HG03103 (cell line): ENCODE results near the gene DYRK1B.

ENCODE experiments used
- ATAC-seq: cut with Tn5 transposase; IDR thresholded peaks from one replicate; pipeline ENCODE4 v1.9.1; 2021; ENCODE audit warnings: low read depth; ENCODE audit not compliant: unreplicated experiment

Gene DYRK1B

DNA sequence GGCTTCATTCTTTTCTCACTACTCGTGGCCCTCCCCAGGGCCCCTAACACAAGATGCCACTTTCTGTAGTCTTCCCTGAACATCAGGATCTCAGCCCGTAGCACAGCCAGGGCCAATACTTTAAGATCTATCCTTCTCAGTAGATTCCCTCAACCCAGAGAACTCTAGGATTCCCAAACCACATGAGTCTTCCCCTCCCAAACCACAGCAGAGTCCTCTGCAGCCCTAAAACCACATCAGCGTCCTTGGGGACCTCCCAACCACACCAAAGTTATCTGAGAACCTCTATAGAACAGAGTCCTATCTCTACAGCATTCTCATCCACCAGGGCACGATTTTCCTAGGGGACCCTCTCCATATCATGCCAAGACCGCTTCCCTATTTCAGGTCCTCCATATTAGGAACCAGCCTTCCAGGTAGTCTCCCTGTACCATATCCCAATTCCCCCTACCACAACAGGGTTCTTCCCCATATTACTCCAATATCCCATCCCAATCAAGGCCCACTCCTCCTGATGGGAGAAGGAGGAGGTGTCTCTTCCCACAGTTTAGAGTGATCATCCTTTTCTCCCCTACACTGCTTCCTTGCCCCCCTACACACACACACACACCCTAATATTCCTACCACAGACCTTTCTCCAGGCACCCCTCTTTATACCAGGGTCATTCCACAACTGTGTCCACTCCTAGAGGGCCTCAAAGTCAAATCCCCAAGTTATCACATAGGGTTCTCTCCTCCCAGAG is 1.4 kb downstream of the DYRK1B start:
- no peak for ATAC-seq

DNA sequence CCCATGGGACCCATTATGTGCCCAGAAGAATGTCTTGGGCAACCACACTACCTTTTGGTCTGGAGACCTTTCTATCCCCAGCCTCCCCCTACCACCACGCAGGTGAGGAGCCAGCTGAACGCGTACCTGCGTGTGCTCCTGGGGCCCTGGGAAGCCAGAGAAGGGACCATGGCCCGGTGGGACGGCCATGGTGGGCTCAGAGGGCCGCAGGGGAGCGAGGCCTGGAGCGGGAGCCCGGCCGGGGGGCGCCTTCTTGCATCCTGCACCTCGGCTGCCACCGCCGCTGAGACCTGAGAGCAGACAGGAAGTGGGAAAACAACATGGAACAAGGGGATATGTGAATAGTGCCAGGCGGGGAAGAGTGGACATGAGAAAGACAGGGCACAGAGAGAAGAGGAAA is 2.3 kb downstream of the DYRK1B start:
- ATAC-seq, result no peak

DNA sequence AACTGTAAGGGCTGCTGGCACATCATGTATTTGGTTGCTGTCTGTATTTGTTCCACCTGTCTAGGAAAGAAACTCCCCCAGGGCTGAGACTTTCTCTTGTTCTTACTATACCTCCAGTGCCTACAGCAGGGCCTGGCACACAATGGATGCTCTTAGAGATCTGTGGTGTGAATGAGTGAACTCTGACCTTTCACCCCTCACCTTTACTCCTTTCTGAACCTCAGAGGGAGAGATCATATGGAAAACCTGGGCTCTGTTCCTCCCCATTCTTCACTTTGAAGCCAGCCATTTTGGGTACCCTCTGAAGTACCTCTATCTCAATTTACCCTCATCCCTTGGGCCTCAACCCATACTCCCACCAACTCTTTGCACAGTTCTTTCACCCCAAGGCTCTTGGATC is 3.1 kb downstream of the DYRK1B start:
- ATAC-seq, result no peak

DNA sequence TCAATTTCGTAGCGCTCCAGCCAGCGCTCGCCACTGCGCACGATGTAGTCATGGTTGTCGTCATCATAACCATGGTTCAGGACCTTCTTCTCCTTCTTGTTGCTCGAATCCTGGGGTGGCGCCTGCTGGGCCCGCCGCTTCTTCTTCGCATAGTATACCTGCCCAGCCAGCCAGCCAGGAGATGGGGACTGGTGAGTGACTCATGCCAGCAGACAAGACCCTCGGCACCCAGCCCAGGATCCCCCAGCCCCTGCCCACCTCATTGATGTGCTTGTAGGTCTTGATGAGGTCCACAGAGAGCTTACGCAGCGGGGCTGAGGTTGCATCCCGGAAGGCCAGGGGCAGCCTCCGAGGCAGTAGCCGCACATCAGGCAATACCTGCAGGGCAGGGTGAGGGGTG is 3.6 kb downstream of the DYRK1B start:
- ATAC-seq, result no peak

GRCh38 chr19:39829702-39830275 is 4.2 kb downstream of the DYRK1B start:
- ATAC-seq, result no peak

- ATAC-seq, result no peak
Measured at GRCh38 chr19:39828654-39829032, 5.3 kb downstream of the DYRK1B start.

DNA sequence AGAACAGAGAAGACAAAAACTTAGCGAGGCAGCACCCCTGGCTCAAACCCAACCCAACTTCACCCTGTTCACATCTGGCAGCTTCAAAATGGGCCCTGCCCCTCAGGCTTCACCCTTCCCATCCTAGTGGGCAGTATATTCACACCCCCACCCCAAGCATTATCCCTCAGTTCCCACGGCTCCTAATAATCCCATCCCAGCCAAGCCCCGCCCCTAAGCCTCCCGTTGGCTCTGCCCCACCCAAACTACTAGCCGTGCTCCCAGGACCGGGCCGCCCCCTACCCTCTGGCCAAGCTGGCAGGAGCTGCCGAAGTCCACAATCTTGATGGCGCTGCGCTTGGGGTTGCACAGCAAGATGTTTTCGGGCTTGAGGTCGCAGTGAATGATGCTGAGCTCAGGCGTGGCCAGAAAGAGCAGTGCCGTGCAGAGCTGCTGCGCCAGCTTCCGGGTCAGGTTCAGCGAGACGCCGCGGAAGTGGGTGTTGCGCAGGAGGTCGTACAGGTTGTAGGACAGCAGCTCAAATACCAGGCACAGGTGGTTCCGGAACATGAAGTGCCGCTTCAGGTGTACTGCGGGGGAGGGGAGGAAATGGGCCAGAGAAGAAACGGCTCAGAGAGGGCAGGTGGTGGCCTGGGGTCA is 5.8 kb downstream of the DYRK1B start:
- no peak for ATAC-seq

DNA sequence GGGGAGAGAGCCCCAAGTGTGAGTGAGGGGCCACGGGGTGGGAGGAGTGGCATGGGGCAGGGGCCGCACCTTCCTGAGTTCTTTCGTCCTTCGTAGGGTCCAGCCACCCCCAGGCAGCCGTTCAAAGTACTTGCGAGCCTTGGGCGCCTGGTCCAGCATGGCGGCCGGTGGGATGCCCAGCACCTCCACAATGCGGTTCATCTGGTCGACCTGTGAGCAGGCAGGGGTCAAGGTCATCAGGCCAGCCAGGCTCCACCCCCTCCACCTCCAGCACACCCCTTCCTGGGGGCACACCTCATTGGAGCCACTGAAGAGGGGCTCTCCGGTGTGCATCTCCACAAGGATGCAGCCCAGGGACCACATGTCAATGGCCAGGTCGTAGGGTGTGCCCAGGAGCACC is 6.7 kb downstream of the DYRK1B start:
- ATAC-seq, result no peak

DNA sequence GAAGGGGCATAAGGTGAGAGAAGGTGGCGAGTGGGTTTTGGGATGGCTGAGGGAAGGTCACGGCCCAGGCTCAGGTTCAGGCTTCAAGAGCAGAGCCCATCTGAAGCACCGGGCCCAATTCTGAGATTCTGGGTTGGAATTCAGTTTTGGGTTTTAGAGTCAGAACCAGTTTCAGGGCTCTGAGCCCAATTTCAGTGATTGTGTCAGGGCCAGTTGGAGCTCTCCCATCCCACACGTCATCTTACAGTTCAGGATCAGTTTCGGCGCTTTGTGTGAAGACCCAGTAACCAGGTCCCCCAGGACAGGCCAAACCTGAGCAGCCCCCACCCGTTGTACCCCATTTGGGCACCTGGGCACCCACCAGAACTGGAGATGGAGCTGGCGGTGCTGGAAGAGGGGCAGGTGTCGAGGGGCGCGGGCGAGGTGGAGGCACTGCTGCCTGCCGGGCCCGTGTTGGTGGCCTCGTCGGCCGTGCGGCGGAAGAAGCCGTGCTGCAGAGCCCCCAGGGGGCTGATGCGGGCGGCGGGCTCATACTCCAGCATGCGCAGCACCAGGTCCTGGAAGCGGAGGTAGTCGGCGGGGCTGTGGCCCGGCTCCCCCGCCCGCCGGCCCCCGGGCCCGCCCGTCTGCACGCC is 7.5 kb downstream of the DYRK1B start:
- no peak for ATAC-seq

DNA sequence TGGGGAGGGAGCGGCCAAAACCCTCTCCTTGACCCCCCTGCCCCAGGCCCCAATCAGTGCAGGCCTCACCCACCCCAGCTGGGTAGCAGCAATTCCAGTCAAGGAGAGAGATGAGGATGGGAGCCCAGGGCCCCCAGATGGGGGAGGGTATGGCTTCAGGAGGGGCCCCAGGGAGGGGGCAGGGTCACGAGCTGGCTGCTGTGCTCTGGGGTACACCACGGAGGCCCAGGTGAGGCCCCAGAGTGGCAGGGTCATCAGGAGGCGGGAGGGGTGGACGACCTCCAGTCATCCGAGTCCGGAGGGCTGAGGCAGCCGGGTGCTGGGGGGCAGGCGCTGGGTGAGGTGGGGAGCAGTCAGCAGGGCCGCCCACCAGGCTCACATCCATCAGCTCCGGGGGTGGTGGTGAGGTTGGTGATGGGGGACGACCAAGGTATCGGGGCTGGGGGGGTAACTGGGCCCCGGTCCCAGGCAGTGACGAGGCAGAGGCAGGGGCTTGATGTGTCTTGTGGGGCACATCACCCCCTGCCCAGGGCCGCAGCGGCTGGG is 8.4 kb downstream of the DYRK1B start:
- ATAC-seq, result no peak

GRCh38 chr19:39825093-39825463 is 8.9 kb downstream of the DYRK1B start:
- ATAC-seq, result no peak

GRCh38 chr19:39824143-39825092 is 9.5 kb downstream of the DYRK1B start:
- no peak for ATAC-seq

- ATAC-seq, result no peak
Measured at GRCh38 chr19:39823686-39824085, 10.3 kb downstream of the DYRK1B start.

DNA sequence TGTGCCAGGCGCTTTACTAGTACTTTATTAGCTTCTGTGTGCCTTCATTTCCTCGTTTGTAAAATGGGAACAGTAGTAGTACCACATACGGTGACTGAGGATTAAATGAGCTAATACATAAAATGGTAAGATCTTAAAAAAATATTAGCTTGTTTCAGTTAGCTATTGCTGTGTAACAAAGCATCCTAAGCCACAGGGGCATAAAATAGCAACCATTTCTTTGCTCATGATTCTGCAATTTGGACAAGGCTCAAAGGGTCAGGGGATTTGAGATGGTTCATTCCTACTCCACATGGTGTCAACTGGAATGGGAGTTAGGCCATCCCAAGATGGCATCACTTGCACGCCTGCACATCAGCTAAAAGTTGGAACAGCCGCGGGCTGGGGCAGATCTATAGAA is 13.3 kb downstream of the DYRK1B start:
- ATAC-seq, result no peak

DNA sequence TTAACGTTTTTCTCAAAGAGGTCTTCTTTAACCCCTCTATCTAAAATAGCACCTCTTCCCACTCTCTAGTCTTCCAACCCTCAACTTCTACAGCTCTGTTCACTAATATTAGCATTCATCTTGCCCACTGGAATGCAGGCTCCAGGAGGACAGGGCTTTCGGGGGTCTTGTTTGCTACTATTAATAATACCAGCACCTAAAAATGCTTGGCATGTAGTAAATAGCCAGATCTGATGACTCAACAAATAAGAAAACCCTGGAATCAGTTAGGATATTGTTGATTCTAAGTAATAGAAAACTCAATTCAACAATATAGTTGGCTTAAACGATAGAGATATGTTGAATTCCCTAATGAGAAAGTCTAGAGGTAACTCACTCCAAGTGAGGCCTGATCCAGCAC is 14.2 kb downstream of the DYRK1B start:
- ATAC-seq, result no peak

DNA sequence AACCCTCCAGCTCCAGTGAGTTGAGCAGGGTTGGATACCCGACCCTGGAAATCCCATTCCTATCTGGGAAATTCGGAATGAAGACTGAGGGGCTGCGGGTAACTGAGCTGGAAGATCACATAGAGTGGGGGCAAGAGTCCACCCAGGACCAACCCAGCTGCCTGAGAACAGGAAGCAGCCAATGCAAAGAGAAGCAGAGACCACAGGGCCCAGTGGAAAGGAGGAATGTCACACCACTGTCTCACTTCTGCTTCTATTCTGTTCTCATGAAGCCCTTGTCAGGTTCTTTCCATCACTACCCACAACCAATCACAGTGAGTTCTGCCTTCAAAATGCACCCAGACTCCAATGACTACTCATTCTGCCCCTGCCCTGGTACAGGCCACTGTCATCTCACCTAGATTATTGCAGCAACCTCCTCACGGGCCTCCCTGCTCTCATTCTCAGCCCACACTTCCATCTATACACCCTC is 15.3 kb downstream of the DYRK1B start:
- ATAC-seq, result peak; percentile 44

DNA sequence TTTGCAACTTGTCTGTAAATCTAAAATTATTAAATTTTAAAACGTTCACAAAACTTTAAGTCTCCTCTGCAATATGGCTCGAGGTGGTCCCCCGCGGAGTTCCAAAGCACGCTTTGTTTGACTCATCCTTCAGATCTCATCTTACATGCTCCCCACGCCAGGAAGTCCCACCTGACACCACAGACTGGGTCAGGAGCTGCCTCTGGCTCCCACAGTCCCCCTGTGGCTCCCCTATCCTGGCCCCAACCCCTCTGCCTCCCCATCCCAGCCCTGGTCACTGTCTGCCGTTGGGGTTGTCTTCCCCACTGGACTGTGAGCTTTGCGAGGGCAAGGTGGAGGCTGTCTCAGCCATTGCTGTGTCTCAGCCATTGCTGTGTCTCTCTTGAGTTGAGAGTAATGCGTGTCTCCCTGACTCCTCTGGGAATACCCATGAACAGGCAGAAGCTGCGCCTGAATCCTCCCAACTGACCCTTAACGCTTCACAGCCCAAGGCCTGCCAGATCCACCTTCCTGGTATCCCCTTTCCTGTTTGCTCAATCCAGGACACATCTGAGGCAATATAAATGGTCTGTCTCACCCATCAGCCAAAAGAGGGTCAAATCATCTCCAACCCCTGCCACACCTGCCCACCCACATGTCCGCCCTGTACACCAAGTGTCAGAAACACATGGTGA is 15.9 kb downstream of the DYRK1B start:
- no peak for ATAC-seq

- ATAC-seq, result no peak
Measured at GRCh38 chr19:39816287-39817048, 17.5 kb downstream of the DYRK1B start.

- ATAC-seq, result no peak
Measured at GRCh38 chr19:39814595-39814994, 19.4 kb downstream of the DYRK1B start.
